ENCODE measurements around the gene LCT. TPM values are rescaled to one million over a fixed set of nuclear protein-coding genes. Genes with fewer than 3 reads are reported as not detected.

LCT gene
- total RNA-seq, 4 donors from 2014 or later, result not detected

DNA sequence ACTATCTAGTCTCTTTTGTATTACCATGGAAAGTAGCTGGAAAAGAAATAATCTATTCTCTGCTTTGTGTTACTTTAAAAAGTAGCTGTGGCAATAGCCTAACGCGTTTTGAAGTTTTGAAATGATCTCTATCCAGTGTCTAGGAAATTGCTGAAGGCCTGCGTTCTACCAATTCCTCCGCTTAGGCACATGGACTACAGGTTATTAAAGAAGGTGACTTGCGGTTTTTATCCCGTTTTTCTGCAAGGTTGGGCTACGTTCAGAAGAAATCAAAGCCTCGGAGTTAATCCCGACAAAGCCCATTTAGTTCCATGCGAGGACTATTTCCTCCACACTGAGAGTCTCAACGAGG, 96.0 kb downstream of the LCT start:
- intact Hi-C loops (cut with DNase I), result loop anchor here (5.0 to 10.0 kb wide), 3 partner anchors 134 to 244 kb away; partner anchors contain the start of genes DARS1, MCM6, R3HDM1 and ZRANB3
- Histone ChIP-seq H3K4me3 (peak overlapping the region; percentile 94 to 99 (median 96)), H3K27me3 (no peaks in the 10 kb centered on the region), H3K27ac (replicated peaks in 1 of 4) (peak overlapping the region; percentile 98 to 100 (median 100)), H3K4me1 (peaks cover 27 to 35% (median 31%) of the 10 kb centered on the region in 4 donors), H3K9me3 (no peaks in the 10 kb centered on the region), H3K36me3 (peaks cover 0 to 2% (median under 1%) of the 10 kb centered on the region in 4 donors)
- WGBS, result 86% methylated on average over 11 of the region's 11 CpGs
- DNase-seq (ENCODE audit: extremely low spot score), result no peak
- TF ChIP-seq EP300 (IDR thresholded peaks at IDR 0.05), result no peak
- TF ChIP-seq, protein P1, sequence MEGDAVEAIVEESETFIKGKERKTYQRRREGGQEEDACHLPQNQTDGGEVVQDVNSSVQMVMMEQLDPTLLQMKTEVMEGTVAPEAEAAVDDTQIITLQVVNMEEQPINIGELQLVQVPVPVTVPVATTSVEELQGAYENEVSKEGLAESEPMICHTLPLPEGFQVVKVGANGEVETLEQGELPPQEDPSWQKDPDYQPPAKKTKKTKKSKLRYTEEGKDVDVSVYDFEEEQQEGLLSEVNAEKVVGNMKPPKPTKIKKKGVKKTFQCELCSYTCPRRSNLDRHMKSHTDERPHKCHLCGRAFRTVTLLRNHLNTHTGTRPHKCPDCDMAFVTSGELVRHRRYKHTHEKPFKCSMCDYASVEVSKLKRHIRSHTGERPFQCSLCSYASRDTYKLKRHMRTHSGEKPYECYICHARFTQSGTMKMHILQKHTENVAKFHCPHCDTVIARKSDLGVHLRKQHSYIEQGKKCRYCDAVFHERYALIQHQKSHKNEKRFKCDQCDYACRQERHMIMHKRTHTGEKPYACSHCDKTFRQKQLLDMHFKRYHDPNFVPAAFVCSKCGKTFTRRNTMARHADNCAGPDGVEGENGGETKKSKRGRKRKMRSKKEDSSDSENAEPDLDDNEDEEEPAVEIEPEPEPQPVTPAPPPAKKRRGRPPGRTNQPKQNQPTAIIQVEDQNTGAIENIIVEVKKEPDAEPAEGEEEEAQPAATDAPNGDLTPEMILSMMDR (IDR thresholded peaks at IDR 0.05), result no peak
- no peak for TF ChIP-seq POLR2AphosphoS5 (IDR thresholded peaks at IDR 0.05)
- no peak for TF ChIP-seq POLR2A (IDR thresholded peaks at IDR 0.05; ENCODE audit: low read depth)

DNA sequence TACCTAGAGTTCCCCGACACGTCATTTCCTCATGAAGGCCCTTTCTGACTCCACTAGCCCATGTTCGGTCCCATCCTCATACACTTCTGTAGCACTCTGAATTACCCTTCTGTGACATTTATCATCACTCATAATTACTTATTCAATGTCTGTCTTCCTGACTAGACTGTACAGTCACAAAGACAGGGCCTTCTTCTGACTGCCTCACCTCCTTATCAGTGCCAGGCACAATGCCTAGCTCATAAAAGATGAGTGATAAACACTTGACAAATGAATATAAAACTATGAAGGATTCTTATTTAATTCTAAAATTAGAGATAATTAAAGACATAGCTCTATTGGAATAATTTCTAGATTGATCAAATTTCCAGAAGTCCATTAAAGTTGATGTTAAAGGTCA, 96.8 kb downstream of the LCT start:
- DNase-seq (ENCODE audit: extremely low spot score), result no peak
- Histone ChIP-seq H3K27me3 (no peaks in the 10 kb centered on the region), H3K4me1 (peaks cover 22 to 27% (median 24%) of the 10 kb centered on the region in 4 donors), H3K27ac (replicated peaks in 1 of 4) (no peak overlapping the region), H3K36me3 (no peaks in the 10 kb centered on the region), H3K4me3 (no peak overlapping the region), H3K9me3 (no peaks in the 10 kb centered on the region)
- TF ChIP-seq POLR2A (IDR thresholded peaks at IDR 0.05; ENCODE audit: low read depth) (no peak), POLR2AphosphoS5 (IDR thresholded peaks at IDR 0.05) (no peak), EP300 (IDR thresholded peaks at IDR 0.05) (no peak)
- TF ChIP-seq, protein P1 (IDR thresholded peaks at IDR 0.05), result no peak
- WGBS, result 97% methylated on average over 3 of the region's 3 CpGs
- intact Hi-C loops (cut with DNase I), result loop anchor here (5.0 to 10.0 kb wide), 3 partner anchors 135 to 245 kb away; partner anchors contain the start of genes DARS1, MCM6, R3HDM1 and ZRANB3

Small RNA genes lying within 50 kb of the gene (small RNA-seq; reads per million reads assigned to genes)
- 0 reads per million in 3 donors for gene RF00019

Other genes with a start within 250 kb of the LCT start
- gene UBXN4, start 95.3 kb downstream of the LCT start, total RNA-seq, result 10 to 100 TPM; 45.5 to 54.4 (median 51.1) TPM
- 10 to 100 TPM in 1 of 4 donors, 1 to 10 TPM in 3; 7.5 to 10.1 (median 9.3) TPM for gene MCM6, start 39.3 kb upstream of the LCT start, total RNA-seq
- gene DARS1, start 148.4 kb upstream of the LCT start, total RNA-seq, result 100 to 1,000 TPM in 3 of 4 donors, 10 to 100 TPM in 1; 98.8 to 129 (median 121) TPM

Measured in esophagus muscularis mucosa (tissue), 4 donors.